Esophagus (tissue), 2 donors: ENCODE results near the gene SLC30A10. TPM values are rescaled to one million over a fixed set of nuclear protein-coding genes. Genes with fewer than 3 reads are reported as not detected.

Experiments used
- H3K27ac ChIP-seq, 2 donors: one replicate each; pipeline ENCODE4 v1.5.1; 2013; ENCODE audit warnings: low read depth in 2 of 2, mild to moderate bottlenecking in 2 of 2, inconsistent platforms in 1 of 2, low read length in 1 of 2, moderate library complexity in 1 of 2
- H3K27me3 ChIP-seq, 2 donors: one replicate each; pipeline ENCODE4 v1.6.1; 2013; ENCODE audit warnings: low read length in 2 of 2, control low read depth in 1 of 2, mild to moderate bottlenecking in 1 of 2; ENCODE audit not compliant: insufficient read depth in 2 of 2, control insufficient read depth in 1 of 2
- H3K36me3 ChIP-seq, 2 donors: one replicate each; pipeline ENCODE4 v1.6.1; 2013; ENCODE audit warnings: low read length in 1 of 2; ENCODE audit not compliant: control insufficient read depth in 2 of 2, insufficient read depth in 2 of 2
- H3K4me1 ChIP-seq, 2 donors: one replicate each; pipeline ENCODE4 v1.6.1; 2013; ENCODE audit warnings: low read length in 1 of 2; ENCODE audit not compliant: control insufficient read depth in 2 of 2, insufficient read depth in 2 of 2
- H3K4me3 ChIP-seq, 2 donors: one replicate each; pipeline ENCODE4 v1.5.1; 2013; ENCODE audit warnings: low read length in 2 of 2, mild to moderate bottlenecking in 2 of 2, low read depth in 1 of 2, moderate library complexity in 1 of 2
- H3K9me3 ChIP-seq, 2 donors: one replicate each; pipeline ENCODE4 v1.6.1; 2013; ENCODE audit warnings: mild to moderate bottlenecking in 2 of 2, low read depth in 1 of 2, low read length in 1 of 2, moderate library complexity in 1 of 2; ENCODE audit not compliant: control insufficient read depth in 2 of 2, insufficient read depth in 1 of 2
- WGBS, 2 donors: extraction: QIAGEN DNeasy Blood & Tissue Kit; methylation state at CpG; one replicate each; pipeline ENCODE4 v1.1.7; 2013; 5-methylcytosine and 5-hydroxymethylcytosine counted together
- polyA plus RNA-seq, 2 donors: library from polyadenylated mRNA; stranded (reverse); fragments of 200-250 nt; gene quantifications; one replicate each; pipeline ENCODE4 v1.2.3, GENCODE V29; 2013
- donor health status: healthy with polysubstance abuse.
- donor health status: Bipolar disorder and iron deficiency.

Gene SLC30A10
- polyA plus RNA-seq, 2 donors = not detected

GRCh38 chr1:219931033-219931432, 2.7 kb upstream of the SLC30A10 start:
- H3K36me3 ChIP-seq = no peaks in the 10 kb centered on the region

GRCh38 chr1:219928791-219929118, 398 bp upstream of the SLC30A10 start:
- no peaks in the 10 kb centered on the region for H3K9me3 ChIP-seq
- 40 to 46% methylated on average over 13 of the region's 13 CpGs for WGBS, 2 donors
- H3K36me3 ChIP-seq = no peaks in the 10 kb centered on the region
- peaks cover 8 to 10% of the 10 kb centered on the region in 2 donors for H3K4me1 ChIP-seq
- peaks cover 0 to 2% of the 10 kb centered on the region in 2 donors for H3K27me3 ChIP-seq
- H3K4me3 ChIP-seq = peak overlapping the region; percentile 24 to 35
- H3K27ac ChIP-seq = no peak overlapping the region

More at GRCh38 chr1:219931033-219931432, 2.7 kb upstream of the SLC30A10 start:
- no peak overlapping the region for H3K27ac ChIP-seq
- H3K27me3 ChIP-seq = peaks cover 0 to 2% of the 10 kb centered on the region in 2 donors
- H3K9me3 ChIP-seq = no peaks in the 10 kb centered on the region
- H3K4me1 ChIP-seq = peaks cover 8 to 10% of the 10 kb centered on the region in 2 donors
- H3K4me3 ChIP-seq = no peak overlapping the region

- Histone ChIP-seq H3K9me3 (no peaks in the 10 kb centered on the region), H3K4me1 (peaks cover 8 to 10% of the 10 kb centered on the region in 2 donors), H3K36me3 (no peaks in the 10 kb centered on the region), H3K27me3 (peaks cover 0 to 2% of the 10 kb centered on the region in 2 donors), H3K27ac (no peak overlapping the region), H3K4me3 (peak overlapping the region; percentile 24 to 35)
- WGBS, 2 donors = 19 to 26% methylated on average over 17 to 31 of the region's 31 CpGs
Measured at GRCh38 chr1:219927298-219927955, 930 bp downstream of the SLC30A10 start.

- peaks cover 0 to 2% of the 10 kb centered on the region in 2 donors for H3K27me3 ChIP-seq
- H3K9me3 ChIP-seq = no peaks in the 10 kb centered on the region
- H3K4me1 ChIP-seq = peaks cover 8 to 10% of the 10 kb centered on the region in 2 donors
- H3K4me3 ChIP-seq = no peak overlapping the region
- H3K27ac ChIP-seq = no peak overlapping the region
- 78 to 88% methylated on average over 6 of the region's 6 CpGs for WGBS, 2 donors
- no peaks in the 10 kb centered on the region for H3K36me3 ChIP-seq
Measured at GRCh38 chr1:219926363-219926998, 1.9 kb downstream of the SLC30A10 start.

GRCh38 chr1:219924342-219924741, 4.0 kb downstream of the SLC30A10 start:
- Histone ChIP-seq H3K9me3 (no peaks in the 10 kb centered on the region), H3K36me3 (no peaks in the 10 kb centered on the region), H3K27me3 (peaks cover 0 to 2% of the 10 kb centered on the region in 2 donors), H3K4me1 (peaks cover 8 to 10% of the 10 kb centered on the region in 2 donors), H3K27ac (no peak overlapping the region), H3K4me3 (no peak overlapping the region)
- 79 to 85% methylated on average over 4 of the region's 4 CpGs for WGBS, 2 donors

- 75% methylated on average over 10 of the region's 10 CpGs for WGBS, 2 donors
- no peaks in the 10 kb centered on the region for H3K4me1 ChIP-seq
- H3K4me3 ChIP-seq = no peak overlapping the region
- no peaks in the 10 kb centered on the region for H3K27me3 ChIP-seq
- H3K9me3 ChIP-seq = no peaks in the 10 kb centered on the region
- no peaks in the 10 kb centered on the region for H3K36me3 ChIP-seq
- no peak overlapping the region for H3K27ac ChIP-seq
Measured at GRCh38 chr1:219917851-219918466, 10.4 kb downstream of the SLC30A10 start.

GRCh38 chr1:219917281-219917680, 11.1 kb downstream of the SLC30A10 start:
- H3K27ac ChIP-seq = no peak overlapping the region
- H3K4me3 ChIP-seq = no peak overlapping the region
- no peaks in the 10 kb centered on the region for H3K9me3 ChIP-seq
- 81 to 95% methylated on average over 1 of the region's 1 CpG for WGBS, 2 donors
- no peaks in the 10 kb centered on the region for H3K27me3 ChIP-seq
- no peaks in the 10 kb centered on the region for H3K36me3 ChIP-seq
- H3K4me1 ChIP-seq = no peaks in the 10 kb centered on the region

- Histone ChIP-seq H3K4me3 (no peak overlapping the region), H3K27ac (no peak overlapping the region), H3K36me3 (no peaks in the 10 kb centered on the region), H3K9me3 (no peaks in the 10 kb centered on the region), H3K4me1 (no peaks in the 10 kb centered on the region), H3K27me3 (no peaks in the 10 kb centered on the region)
- WGBS, 2 donors = 88 to 92% methylated on average over 1 of the region's 1 CpG
Measured at GRCh38 chr1:219916257-219916656, 12.1 kb downstream of the SLC30A10 start.

- no peaks in the 10 kb centered on the region for H3K9me3 ChIP-seq
- H3K27me3 ChIP-seq = no peaks in the 10 kb centered on the region
- no peak overlapping the region for H3K4me3 ChIP-seq
- H3K27ac ChIP-seq = no peak overlapping the region
- H3K36me3 ChIP-seq = no peaks in the 10 kb centered on the region
- H3K4me1 ChIP-seq = no peaks in the 10 kb centered on the region
Measured at GRCh38 chr1:219913005-219913770, 15.2 kb downstream of the SLC30A10 start.
